Dendritic cell treated with granulocyte-macrophage colony-stimulating factor and Interleukin-4, amounts not matched to agents 40 ng/mL and 50 ng/mL, for 4 days (primary cell): Measurements from ENCODE around the gene KIAA1755.

Source experiments
- H3K27ac Mint-ChIP-seq: one replicate; pipeline ENCODE4 v1.8.0; 2022; ENCODE audit warnings: mild to moderate bottlenecking, mixed read lengths
- H3K27me3 Mint-ChIP-seq: one replicate; pipeline ENCODE4 v1.8.0; 2022; ENCODE audit warnings: mild to moderate bottlenecking, mixed read lengths
- H3K36me3 Mint-ChIP-seq: one replicate; pipeline ENCODE4 v1.8.0; 2022; ENCODE audit warnings: low read depth, mixed read lengths
- H3K4me1 Mint-ChIP-seq: one replicate; pipeline ENCODE4 v1.8.0; 2022; ENCODE audit warnings: low read depth, mixed read lengths
- H3K4me3 Mint-ChIP-seq: one replicate; pipeline ENCODE4 v1.8.0; 2022; ENCODE audit warnings: mild to moderate bottlenecking, moderate library complexity, mixed read lengths
- H3K9me3 Mint-ChIP-seq: one replicate; pipeline ENCODE4 v1.8.0; 2022; ENCODE audit warnings: mixed read lengths
- intact Hi-C: fragments of 100-400 bp; cut with micrococcal nuclease; formaldehyde crosslinking; loops from one replicate; pipeline ENCODE4 v1.15.0; 2022

The KIAA1755 gene

GRCh38 chr20:38184101-38184500 lies 76.4 kb downstream of the KIAA1755 start:
- Mint-ChIP-seq H3K4me3 (no peak overlapping the region), H3K27me3 (peaks cover 7% of the 10 kb centered on the region), H3K4me1 (peaks cover 29% of the 10 kb centered on the region), H3K27ac (no peak overlapping the region), H3K36me3 (no peaks in the 10 kb centered on the region), H3K9me3 (no peaks in the 10 kb centered on the region)
- intact Hi-C loops, result no loop called here

- Mint-ChIP-seq H3K27me3 (peaks cover 12% of the 10 kb centered on the region), H3K36me3 (no peaks in the 10 kb centered on the region), H3K27ac (no peak overlapping the region), H3K9me3 (no peaks in the 10 kb centered on the region), H3K4me1 (peaks cover 35% of the 10 kb centered on the region), H3K4me3 (no peak overlapping the region)
- intact Hi-C loops, result no loop called here
Measured at GRCh38 chr20:38181971-38182370, 78.6 kb downstream of the KIAA1755 start.

GRCh38 chr20:38181207-38181801 lies 79.2 kb downstream of the KIAA1755 start:
- Mint-ChIP-seq H3K27me3 (peaks cover 14% of the 10 kb centered on the region), H3K36me3 (no peaks in the 10 kb centered on the region), H3K27ac (no peak overlapping the region), H3K4me1 (peaks cover 34% of the 10 kb centered on the region), H3K4me3 (no peak overlapping the region), H3K9me3 (no peaks in the 10 kb centered on the region)
- intact Hi-C loops, result no loop called here

- Mint-ChIP-seq H3K27me3 (peaks cover 14% of the 10 kb centered on the region), H3K36me3 (no peaks in the 10 kb centered on the region), H3K27ac (no peak overlapping the region), H3K9me3 (no peaks in the 10 kb centered on the region), H3K4me1 (peaks cover 34% of the 10 kb centered on the region), H3K4me3 (no peak overlapping the region)
- intact Hi-C loops, result no loop called here
Measured at GRCh38 chr20:38180781-38181180, 79.8 kb downstream of the KIAA1755 start.

- intact Hi-C loops, result no loop called here
- Mint-ChIP-seq H3K4me3 (no peak overlapping the region), H3K27ac (no peak overlapping the region), H3K9me3 (no peaks in the 10 kb centered on the region), H3K27me3 (peaks cover 14% of the 10 kb centered on the region), H3K4me1 (peaks cover 34% of the 10 kb centered on the region), H3K36me3 (no peaks in the 10 kb centered on the region)
Measured at GRCh38 chr20:38179846-38180245, 80.7 kb downstream of the KIAA1755 start.

GRCh38 chr20:38178581-38178980 lies 82.0 kb downstream of the KIAA1755 start:
- Mint-ChIP-seq H3K4me1 (peaks cover 36% of the 10 kb centered on the region), H3K27ac (no peak overlapping the region), H3K4me3 (no peak overlapping the region)

GRCh38 chr20:38178065-38178491 lies 82.5 kb downstream of the KIAA1755 start:
- Mint-ChIP-seq H3K4me3 (no peak overlapping the region), H3K27ac (no peak overlapping the region), H3K4me1 (peaks cover 41% of the 10 kb centered on the region), H3K9me3 (no peaks in the 10 kb centered on the region), H3K27me3 (peaks cover 9% of the 10 kb centered on the region), H3K36me3 (no peaks in the 10 kb centered on the region)
- intact Hi-C loops, result no loop called here

More at GRCh38 chr20:38178581-38178980, 82.0 kb downstream of the KIAA1755 start:
- intact Hi-C loops, result no loop called here
- Mint-ChIP-seq H3K36me3 (no peaks in the 10 kb centered on the region), H3K9me3 (no peaks in the 10 kb centered on the region), H3K27me3 (peaks cover 11% of the 10 kb centered on the region)

- Mint-ChIP-seq H3K27me3 (peaks cover 7% of the 10 kb centered on the region), H3K36me3 (no peaks in the 10 kb centered on the region), H3K27ac (no peak overlapping the region), H3K4me1 (peaks cover 39% of the 10 kb centered on the region), H3K4me3 (no peak overlapping the region), H3K9me3 (no peaks in the 10 kb centered on the region)
- intact Hi-C loops, result no loop called here
Measured at GRCh38 chr20:38177201-38177600, 83.3 kb downstream of the KIAA1755 start.

GRCh38 chr20:38175304-38176180 lies 85.0 kb downstream of the KIAA1755 start:
- Mint-ChIP-seq H3K36me3 (no peaks in the 10 kb centered on the region), H3K4me3 (no peak overlapping the region)

GRCh38 chr20:38173237-38174156 lies 87.0 kb downstream of the KIAA1755 start:
- Mint-ChIP-seq H3K36me3 (no peaks in the 10 kb centered on the region), H3K27me3 (peaks cover 7% of the 10 kb centered on the region), H3K9me3 (no peaks in the 10 kb centered on the region), H3K4me1 (peaks cover 59% of the 10 kb centered on the region), H3K4me3 (no peak overlapping the region), H3K27ac (no peak overlapping the region)
- intact Hi-C loops, result no loop called here

More at GRCh38 chr20:38175304-38176180, 85.0 kb downstream of the KIAA1755 start:
- Mint-ChIP-seq H3K4me1 (peaks cover 53% of the 10 kb centered on the region), H3K9me3 (no peaks in the 10 kb centered on the region), H3K27ac (no peak overlapping the region), H3K27me3 (peaks cover 7% of the 10 kb centered on the region)
- intact Hi-C loops, result no loop called here

- Mint-ChIP-seq H3K9me3 (no peaks in the 10 kb centered on the region), H3K36me3 (no peaks in the 10 kb centered on the region), H3K4me1 (peaks cover 59% of the 10 kb centered on the region), H3K4me3 (no peak overlapping the region), H3K27me3 (peaks cover 2% of the 10 kb centered on the region), H3K27ac (no peak overlapping the region)
- intact Hi-C loops, result no loop called here
Measured at GRCh38 chr20:38172408-38172807, 88.1 kb downstream of the KIAA1755 start.

GRCh38 chr20:38171675-38172043 lies 88.9 kb downstream of the KIAA1755 start:
- intact Hi-C loops, result no loop called here
- no peaks in the 10 kb centered on the region for H3K36me3 Mint-ChIP-seq
- H3K27ac Mint-ChIP-seq, result no peak overlapping the region
- H3K4me1 Mint-ChIP-seq, result peaks cover 65% of the 10 kb centered on the region
- no peak overlapping the region for H3K4me3 Mint-ChIP-seq
- no peaks in the 10 kb centered on the region for H3K27me3 Mint-ChIP-seq
- no peaks in the 10 kb centered on the region for H3K9me3 Mint-ChIP-seq

- Mint-ChIP-seq H3K9me3 (no peaks in the 10 kb centered on the region), H3K4me1 (peaks cover 71% of the 10 kb centered on the region), H3K27me3 (no peaks in the 10 kb centered on the region), H3K4me3 (no peak overlapping the region), H3K36me3 (no peaks in the 10 kb centered on the region), H3K27ac (peak overlapping the region; percentile 97)
- intact Hi-C loops, result no loop called here
Measured at GRCh38 chr20:38170826-38171674, 89.5 kb downstream of the KIAA1755 start.
